Smooth muscle cell (in vitro differentiated cells): ENCODE results near the gene ZNF662. TPM values are rescaled to one million over a fixed set of nuclear protein-coding genes. Genes with fewer than 3 reads are reported as not detected.

ENCODE experiments used
- DNase-seq: peaks from one replicate; lab custom pipeline; 2025; ENCODE audit not compliant: unreplicated experiment; lab: John Stamatoyannopoulos, UW
- H2AFZ ChIP-seq: fragments of 200-600 bp; sonication (generic); 2 replicates; pipeline ENCODE4 v1.6.0; 2016; ENCODE audit warnings: antibody characterized with exemption, low read depth, mild to moderate bottlenecking
- H3F3A ChIP-seq: fragments of 200-600 bp; sonication (generic); 2 replicates; pipeline ENCODE4 v1.6.0; 2017; ENCODE audit warnings: antibody characterized with exemption, low read depth
- H3K27ac ChIP-seq: fragments of 200-600 bp; sonication (generic); 2 replicates; pipeline ENCODE4 v1.5.1; 2016; ENCODE audit warnings: low read depth, mild to moderate bottlenecking
- H3K27me3 ChIP-seq: fragments of 200-600 bp; sonication (generic); 2 replicates; pipeline ENCODE4 v1.6.1; 2016; ENCODE audit warnings: low read depth, mild to moderate bottlenecking
- H3K36me3 ChIP-seq: fragments of 200-600 bp; sonication (generic); 2 replicates; pipeline ENCODE4 v1.5.1; 2016; ENCODE audit warnings: low read depth
- H3K4me1 ChIP-seq: fragments of 200-600 bp; sonication (generic); 2 replicates; pipeline ENCODE4 v1.5.1; 2016; ENCODE audit warnings: low read depth
- H3K4me2 ChIP-seq: fragments of 200-600 bp; sonication (generic); 2 replicates; pipeline ENCODE4 v1.6.0; 2016; ENCODE audit warnings: mild to moderate bottlenecking
- H3K4me3 ChIP-seq: fragments of 200-600 bp; sonication (generic); 2 replicates; pipeline ENCODE4 v1.5.1; 2016; ENCODE audit warnings: mild to moderate bottlenecking
- H3K79me2 ChIP-seq: fragments of 200-600 bp; sonication (generic); 2 replicates; pipeline ENCODE4 v1.6.0; 2016; ENCODE audit warnings: low read depth, mild to moderate bottlenecking
- H3K9ac ChIP-seq: fragments of 200-600 bp; sonication (generic); 2 replicates; pipeline ENCODE4 v1.6.0; 2016; ENCODE audit warnings: low read depth
- H3K9me3 ChIP-seq: fragments of 200-600 bp; sonication (generic); replicated peaks from 2 replicates; pipeline ENCODE4 v1.5.1; 2016; ENCODE audit warnings: low read depth
- H4K20me1 ChIP-seq: fragments of 200-600 bp; sonication (generic); 2 replicates; pipeline ENCODE4 v1.6.0; 2016; ENCODE audit warnings: low read depth
- CTCF ChIP-seq: fragments of 200-600 bp; sonication (generic); IDR thresholded peaks from 2 replicates; pipeline ENCODE4 v1.5.1; 2017; ENCODE audit warnings: borderline replicate concordance, mild to moderate bottlenecking, antibody characterized with exemption; ENCODE audit not compliant: insufficient read depth, poor library complexity, severe bottlenecking
- WGBS: methylation state at CpG from one replicate; pipeline ENCODE4 v1.1.7; 2016; ENCODE audit warnings: low lambda C conversion rate; 5-methylcytosine and 5-hydroxymethylcytosine counted together
- polyA plus RNA-seq: library from polyadenylated mRNA; unstranded; fragments of >200 nt; fragmentation: Nextera tagmentation; extraction: Ambion mirVana; gene quantifications from 2 replicates; pipeline ENCODE4 v1.2.1, GENCODE V29; 2016
- total RNA-seq: library from RNA; depleted of rRNA; stranded (reverse); fragments of >200 nt; gene quantifications from 2 replicates; pipeline ENCODE4 v1.2.3, GENCODE V29; 2014

The ZNF662 gene
- total and polyA plus RNA-seq, 2 experiments from 2014 or later, result 1.6 TPM; not detected in 1

- TF ChIP-seq CTCF, result no peak
- no peak overlapping the region for H3K9ac ChIP-seq
- peaks cover 12% of the 10 kb centered on the region for H3K4me1 ChIP-seq
- no peaks in the 10 kb centered on the region for H3K27me3 ChIP-seq
- no peaks in the 10 kb centered on the region for H3K36me3 ChIP-seq
- no peak overlapping the region for H2AFZ ChIP-seq
- H4K20me1 ChIP-seq, result no peaks in the 10 kb centered on the region
- no peak overlapping the region for H3K4me2 ChIP-seq
- H3K9me3 ChIP-seq, result no peaks in the 10 kb centered on the region
- no peak for DNase-seq
- H3K79me2 ChIP-seq, result no peaks in the 10 kb centered on the region
- no peaks in the 10 kb centered on the region for H3F3A ChIP-seq
- no peak overlapping the region for H3K27ac ChIP-seq
- no peak overlapping the region for H3K4me3 ChIP-seq
- 81% methylated on average over 1 of the region's 1 CpG for WGBS
These were observed 13.8 kb upstream of the ZNF662 start for GRCh38 chr3:42892169-42892568.

GRCh38 chr3:42892807-42893206, 13.1 kb upstream of the ZNF662 start:
- H2AFZ ChIP-seq, result no peak overlapping the region
- WGBS, result 92% methylated on average over 1 of the region's 1 CpG
- H3K9ac ChIP-seq, result no peak overlapping the region
- H3K4me2 ChIP-seq, result no peak overlapping the region
- no peaks in the 10 kb centered on the region for H4K20me1 ChIP-seq
- no peak for TF ChIP-seq CTCF
- peaks cover 12% of the 10 kb centered on the region for H3K4me1 ChIP-seq
- no peak for DNase-seq
- no peak overlapping the region for H3K27ac ChIP-seq
- H3K4me3 ChIP-seq, result no peak overlapping the region
- H3K27me3 ChIP-seq, result no peaks in the 10 kb centered on the region
- no peaks in the 10 kb centered on the region for H3K79me2 ChIP-seq
- no peaks in the 10 kb centered on the region for H3K9me3 ChIP-seq
- H3F3A ChIP-seq, result no peaks in the 10 kb centered on the region
- H3K36me3 ChIP-seq, result no peaks in the 10 kb centered on the region

GRCh38 chr3:42894698-42895579, 11.0 kb upstream of the ZNF662 start:
- WGBS, result 85% methylated on average over 3 of the region's 3 CpGs
- no peak for DNase-seq
- no peaks in the 10 kb centered on the region for H3K79me2 ChIP-seq

More at GRCh38 chr3:42894698-42895579, 11.0 kb upstream of the ZNF662 start:
- no peaks in the 10 kb centered on the region for H3K36me3 ChIP-seq
- no peak overlapping the region for H2AFZ ChIP-seq
- H3K9me3 ChIP-seq, result no peaks in the 10 kb centered on the region
- H3K27me3 ChIP-seq, result no peaks in the 10 kb centered on the region
- H4K20me1 ChIP-seq, result no peaks in the 10 kb centered on the region
- no peak overlapping the region for H3K27ac ChIP-seq
- H3K4me1 ChIP-seq, result peaks cover 12% of the 10 kb centered on the region
- no peak overlapping the region for H3K4me3 ChIP-seq
- no peak for TF ChIP-seq CTCF
- H3F3A ChIP-seq, result no peaks in the 10 kb centered on the region
- no peak overlapping the region for H3K9ac ChIP-seq
- no peak overlapping the region for H3K4me2 ChIP-seq
